Astrocyte of the hippocampus (primary cell): Measurements from ENCODE around the gene IL18BP.

Experiments
- DNase-seq: peaks from one replicate; pipeline ENCODE4 v3.0.0; 2011; ENCODE audit warnings: low read depth, low spot score

IL18BP gene

DNA sequence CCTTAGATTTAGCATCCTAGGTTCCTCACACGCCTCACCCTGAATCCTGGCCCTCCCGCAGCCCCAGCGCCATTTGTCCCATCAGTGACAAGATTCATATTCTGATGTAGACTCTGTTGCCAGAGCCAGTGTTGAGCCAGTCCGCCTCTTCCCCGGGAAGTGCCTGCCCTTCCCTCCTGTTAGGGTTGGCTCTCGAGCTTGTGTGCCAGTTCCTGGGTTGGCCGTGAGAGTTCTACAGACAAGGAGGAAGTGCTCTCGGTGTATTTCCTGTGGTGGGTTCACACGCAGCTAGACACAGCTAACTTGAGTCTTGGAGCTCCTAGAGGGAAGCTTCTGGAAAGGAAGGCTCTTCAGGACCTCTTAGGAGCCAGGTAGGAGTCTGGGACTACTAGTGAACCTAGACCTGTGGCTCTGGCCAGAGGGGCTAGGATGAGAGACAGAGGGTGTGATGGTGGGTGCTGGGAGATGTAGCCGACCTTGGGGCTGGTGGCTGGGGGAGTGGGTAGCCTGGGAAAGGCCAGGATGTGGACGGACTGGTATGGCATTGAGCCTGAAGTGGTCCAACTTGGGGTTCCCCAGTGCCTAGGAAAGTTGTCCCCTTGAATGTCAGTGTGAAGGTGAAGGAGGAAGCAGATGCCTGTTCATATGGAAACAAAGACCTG, at the start of gene IL18BP:
Gene IL18BP (plus strand): TSS at position 261 of the 662 bp plus-strand sequence. CDS start 1,076 bp downstream, outside the sequence.
- no peak for DNase-seq

GRCh38 chr11:71949034-71949433, 49.7 kb upstream of the IL18BP start:
- DNase-seq: no peak

DNA sequence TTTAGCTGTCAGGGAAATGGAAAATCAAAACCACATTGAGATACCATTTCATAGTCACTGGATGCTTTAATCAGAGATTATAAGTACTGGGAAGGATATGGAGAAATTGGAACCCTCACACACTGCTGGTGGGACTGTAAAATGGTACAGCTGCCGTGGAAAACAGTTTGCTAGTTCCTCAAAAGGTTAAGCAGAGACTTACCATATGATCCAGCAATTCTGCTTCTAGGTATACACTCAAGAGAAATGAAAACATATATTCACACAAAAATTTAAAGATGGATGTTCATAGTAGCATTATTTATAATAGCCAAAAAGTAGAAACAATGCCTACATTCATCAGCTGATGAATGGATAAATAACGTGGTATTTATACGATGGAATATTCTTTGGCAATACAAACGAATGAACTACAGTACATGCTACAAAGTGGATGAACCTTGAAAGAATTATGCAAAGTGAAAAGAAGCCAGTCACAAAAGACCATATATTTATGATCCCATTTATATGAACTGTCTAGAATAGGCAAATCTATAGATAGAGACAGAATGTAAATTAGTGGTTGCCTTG, 46.9 kb upstream of the IL18BP start:
- DNase-seq: no peak

- no peak for DNase-seq
These were observed 42.7 kb upstream of the IL18BP start for GRCh38 chr11:71955898-71956456.

DNA sequence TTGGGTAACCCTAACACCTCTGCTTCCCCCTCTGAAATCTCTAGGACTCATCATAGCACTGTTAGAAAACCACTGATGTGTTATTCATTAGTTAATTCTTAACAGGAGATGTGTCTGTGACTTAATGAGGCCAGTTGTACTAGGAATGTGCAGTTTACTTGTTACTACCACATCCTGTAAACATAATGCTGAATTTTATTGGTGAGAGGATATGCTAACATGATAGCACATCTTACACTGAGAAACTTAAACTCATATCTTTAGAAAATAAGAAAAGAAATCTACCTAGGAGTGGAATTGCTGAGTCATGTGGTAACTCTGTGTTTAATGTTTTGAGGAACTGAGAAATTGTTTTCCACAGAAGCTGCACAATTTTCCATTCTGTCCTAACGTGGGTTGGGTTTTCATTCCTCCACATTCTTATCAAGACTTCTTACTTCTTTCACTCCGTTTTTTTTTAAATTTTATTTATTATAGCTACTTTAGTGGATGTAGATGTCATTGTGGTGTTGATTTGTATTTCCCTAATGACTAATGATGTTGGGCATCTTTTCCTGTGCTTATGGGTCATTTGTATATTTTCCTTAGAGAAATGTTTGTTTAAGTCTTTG, 36.2 kb upstream of the IL18BP start:
- peak; percentile 54 for DNase-seq

GRCh38 chr11:71963468-71963867, 35.2 kb upstream of the IL18BP start:
- DNase-seq: no peak

GRCh38 chr11:71964641-71965040, 34.1 kb upstream of the IL18BP start:
- DNase-seq: peak; percentile 34

GRCh38 chr11:71971680-71972079, 27.0 kb upstream of the IL18BP start:
- DNase-seq: no peak

DNA sequence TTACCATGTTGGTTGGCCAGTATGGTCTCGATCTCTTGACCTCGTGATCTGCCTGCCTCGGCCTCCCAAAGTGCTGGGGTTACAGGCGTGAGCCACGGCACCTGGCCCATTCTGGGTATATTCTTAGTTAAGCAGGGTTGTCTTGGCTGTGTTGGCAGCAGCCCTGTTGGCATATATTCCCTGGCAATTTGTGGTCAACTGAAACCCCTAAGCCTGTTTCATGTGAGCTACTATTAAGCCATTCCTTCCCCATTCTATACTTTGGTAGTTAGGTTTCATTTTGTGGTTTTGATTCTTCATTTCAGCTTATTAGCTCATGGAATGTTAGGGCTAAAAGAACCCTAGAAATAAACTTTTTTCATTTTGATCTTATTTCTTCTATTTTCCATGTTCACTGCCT, 22.2 kb upstream of the IL18BP start:
- DNase-seq: peak; percentile 40

- no peak for DNase-seq
These were observed 21.6 kb upstream of the IL18BP start for GRCh38 chr11:71977090-71977489.

DNA sequence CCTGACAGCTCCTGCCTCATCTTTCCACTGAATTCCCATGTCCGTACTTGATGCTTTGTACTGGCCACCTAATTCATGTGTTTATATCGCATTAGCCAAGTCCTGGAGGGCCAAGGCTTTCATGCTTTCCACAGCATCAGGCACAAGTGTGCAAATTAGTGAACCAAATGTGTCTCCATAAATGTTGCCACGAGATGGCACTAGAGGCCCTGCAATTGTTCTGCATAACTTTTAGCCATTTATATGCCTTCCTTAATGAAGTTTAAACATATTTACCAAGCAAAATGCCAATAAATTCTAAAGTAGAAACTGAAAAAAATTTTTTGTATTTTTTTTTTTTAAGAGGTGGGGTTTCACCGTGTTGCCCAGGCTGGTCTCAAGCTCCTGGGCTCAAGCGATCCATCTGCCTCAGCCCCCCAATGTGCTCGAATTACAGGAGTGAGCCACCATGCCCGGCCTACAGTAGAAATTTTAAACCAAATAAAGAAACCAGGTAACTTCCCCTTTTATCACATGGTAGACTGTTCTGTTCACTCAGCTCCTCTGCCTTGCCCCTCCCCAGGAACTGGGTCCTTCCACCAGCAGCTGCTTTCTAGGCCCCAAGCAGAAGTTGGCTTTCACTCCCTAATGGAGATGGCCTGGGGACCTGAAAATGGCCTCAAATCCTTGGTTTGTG, 20.8 kb upstream of the IL18BP start:
- DNase-seq: peak; percentile 65

DNA sequence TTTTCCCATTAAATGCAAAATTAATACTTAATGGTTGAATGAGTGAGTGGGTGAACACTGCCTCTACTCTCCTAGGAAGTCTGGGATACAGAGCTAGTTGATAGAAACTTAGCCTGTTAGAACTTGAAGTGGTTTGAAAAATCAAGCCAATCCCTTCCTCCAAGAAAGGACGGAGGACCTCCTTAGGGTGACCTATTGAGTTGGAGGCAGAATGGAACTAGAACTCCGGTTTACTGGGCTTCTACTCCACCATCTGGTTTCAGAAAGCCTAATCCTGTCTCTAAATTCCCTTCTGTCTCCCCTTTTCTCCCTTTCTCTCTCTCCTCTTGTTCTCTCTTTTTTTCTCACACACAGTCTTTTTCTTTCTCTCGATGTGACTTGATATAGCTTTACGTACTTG, 19.6 kb upstream of the IL18BP start:
- DNase-seq: no peak

DNA sequence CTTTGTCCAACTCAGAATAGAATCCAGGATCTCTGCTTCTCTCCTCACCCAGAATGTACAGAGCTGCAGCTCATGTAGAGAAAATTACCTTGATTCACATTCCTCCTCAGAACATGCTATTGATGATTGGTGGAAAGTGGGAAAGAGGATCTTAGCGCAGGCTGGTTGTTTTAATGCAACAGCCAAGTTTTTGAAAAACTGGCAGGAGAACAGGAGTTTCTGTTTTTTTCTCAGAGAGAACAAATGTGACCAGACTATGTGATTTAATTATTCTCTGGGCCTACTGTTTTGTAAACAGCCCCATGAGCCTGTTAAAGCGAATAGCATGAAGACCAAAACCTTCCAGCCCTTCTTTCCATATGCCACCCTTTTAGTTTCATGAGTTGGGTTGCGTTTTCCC, 19.1 kb upstream of the IL18BP start:
- no peak for DNase-seq

- DNase-seq: no peak
These were observed 12.6 kb upstream of the IL18BP start for GRCh38 chr11:71986131-71986530.

DNA sequence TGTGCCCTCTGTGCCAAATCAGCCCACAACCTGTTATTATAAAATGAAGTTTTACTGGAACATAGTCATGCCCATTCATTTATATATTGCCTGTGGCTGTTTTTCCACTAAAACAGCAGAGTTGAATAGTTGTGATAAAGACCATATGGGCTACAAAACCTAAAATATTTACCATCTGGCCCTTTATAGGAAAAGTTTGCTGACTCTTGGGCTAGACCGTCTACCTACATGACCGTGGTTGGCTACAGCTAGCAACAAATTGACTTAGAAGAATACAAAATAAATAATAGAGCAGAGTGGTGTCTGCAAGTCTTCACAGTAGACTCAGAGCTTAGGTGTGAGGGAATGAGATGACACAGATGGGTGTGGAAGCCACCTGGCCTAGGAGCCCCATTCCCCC, 11.2 kb upstream of the IL18BP start:
- no peak for DNase-seq

DNA sequence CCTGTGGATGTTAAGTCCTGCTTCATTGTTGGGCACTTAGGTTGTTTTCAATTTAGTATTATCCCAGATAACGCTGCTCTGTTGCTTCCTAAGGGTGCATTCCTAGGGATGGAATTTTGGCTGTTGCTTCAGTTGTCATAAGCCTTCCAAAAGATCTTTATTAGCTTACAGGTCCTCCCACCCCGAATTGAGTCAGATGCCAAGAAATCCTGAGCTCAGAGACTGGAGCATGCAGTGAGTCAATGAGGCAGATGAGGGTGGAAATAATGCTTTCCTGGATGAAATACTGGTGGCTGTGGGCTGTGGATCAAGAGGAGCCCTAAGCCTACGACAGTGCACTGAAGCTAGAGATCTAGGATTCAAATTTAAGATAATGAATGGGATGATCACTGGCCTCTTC, 10.7 kb upstream of the IL18BP start:
- DNase-seq: peak; percentile 73

- DNase-seq: no peak
These were observed 8.0 kb upstream of the IL18BP start for GRCh38 chr11:71990701-71991100.

DNA sequence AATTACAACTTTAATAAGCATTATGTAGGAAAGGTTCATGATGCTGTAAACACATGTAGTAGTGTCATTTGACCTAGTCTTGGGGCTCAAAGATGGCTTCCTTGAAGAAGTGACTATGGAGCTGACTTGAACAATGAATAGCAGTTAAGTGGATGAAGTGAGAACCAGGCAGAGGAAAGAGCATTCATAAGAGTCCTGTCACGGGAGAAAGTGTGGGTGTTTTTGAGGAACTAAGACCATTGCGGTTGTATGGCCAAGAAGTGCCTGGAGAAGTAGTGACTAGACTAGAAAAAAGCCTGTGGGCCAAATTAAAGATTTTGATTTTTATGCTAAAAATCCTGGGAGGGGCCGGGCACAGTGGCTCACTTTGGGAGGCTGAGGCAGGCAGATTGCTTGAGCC, 7.2 kb upstream of the IL18BP start:
- no peak for DNase-seq

DNA sequence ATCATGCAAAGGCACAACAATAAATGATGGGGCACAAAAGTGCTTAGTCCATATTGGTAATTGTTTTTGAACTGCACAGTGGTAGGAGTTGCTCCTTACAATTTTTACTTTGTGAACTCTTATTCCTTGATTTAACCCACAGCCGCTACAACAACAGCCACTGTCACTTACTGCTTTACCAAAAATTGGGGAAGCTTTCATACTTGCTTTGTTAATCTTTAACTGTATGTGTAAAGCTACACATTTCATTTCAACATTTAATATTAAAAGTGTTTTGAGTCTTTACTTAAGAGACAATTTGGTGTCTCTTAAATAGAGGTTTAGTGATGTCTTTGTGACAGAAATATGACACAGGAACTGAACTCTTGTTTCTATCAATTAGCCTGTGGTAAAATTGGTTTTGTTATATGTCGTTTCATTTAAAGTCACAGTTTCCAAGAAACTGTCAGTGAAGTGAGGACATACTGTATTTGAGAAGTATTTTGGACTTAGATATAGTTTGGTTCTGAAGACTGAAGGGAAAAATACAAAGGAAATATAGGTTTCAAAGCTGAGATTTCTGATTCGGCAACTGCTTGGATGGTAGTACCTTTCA, 6.5 kb upstream of the IL18BP start:
- DNase-seq: no peak

DNA sequence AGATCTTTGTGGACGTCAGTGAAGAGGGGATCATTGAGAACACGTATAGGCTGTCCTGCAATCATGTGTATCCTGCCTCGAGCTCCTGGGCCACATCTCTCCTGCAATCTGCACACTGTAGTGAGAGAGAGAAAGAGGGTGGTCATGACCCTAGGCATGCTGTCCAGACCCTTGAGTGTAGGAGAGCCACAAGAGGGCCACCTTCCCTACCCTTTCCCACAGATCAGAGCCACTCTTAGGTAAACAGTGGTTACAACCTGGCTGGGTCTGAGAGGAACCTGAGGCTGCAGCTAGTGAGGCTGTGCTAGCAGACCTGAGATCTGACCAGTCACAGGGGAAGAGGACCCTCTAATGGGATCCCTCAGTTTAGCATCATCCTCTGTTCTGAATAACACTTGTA, 3.9 kb upstream of the IL18BP start:
- DNase-seq: no peak

DNA sequence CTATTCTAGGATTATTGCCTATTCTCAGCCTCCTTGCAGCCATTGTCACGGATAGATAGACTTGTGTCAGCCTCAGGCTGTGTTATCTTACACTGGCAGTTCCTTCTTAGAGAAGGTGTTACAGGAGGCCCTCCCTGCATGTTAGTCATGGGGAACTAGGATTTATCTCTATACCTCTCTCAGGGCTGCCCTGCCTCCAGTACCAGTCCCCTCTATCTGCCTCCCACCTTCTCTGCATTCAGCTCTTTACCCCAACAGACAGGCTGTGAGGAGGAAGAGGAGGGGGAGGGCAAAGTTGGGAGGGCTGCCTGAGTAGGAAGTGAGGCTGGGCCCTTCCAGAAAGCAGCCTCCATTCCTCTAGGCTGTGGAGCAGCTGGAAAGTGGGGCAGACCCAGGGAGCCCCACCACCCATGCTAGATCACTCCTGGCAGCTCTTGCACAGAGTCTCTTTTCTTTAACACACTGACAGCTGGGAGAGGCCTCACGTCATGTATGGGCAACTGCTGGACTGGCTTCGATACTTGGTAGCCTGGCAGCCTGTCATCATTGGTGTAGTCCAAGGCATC, 2.9 kb upstream of the IL18BP start:
- DNase-seq: no peak

DNA sequence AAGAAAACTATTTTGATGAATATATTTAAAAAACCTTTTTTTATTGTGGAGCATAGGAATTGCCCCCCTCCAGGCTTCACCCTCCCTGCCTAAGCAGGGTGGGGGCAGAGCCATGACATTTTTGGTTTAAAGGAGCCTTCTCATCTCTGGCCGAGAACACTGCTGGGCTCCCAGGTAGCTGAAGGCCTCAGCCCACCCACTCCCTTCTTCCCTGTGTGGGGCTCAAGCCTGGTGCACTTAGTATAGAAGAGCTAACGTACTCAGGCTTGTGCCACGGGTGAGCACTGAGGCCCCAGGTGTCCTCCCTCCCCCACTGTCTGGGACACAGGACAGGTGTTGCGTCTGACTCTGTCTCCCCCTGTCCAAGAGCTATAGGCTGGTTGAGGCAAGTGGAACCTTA, 2.2 kb upstream of the IL18BP start:
- no peak for DNase-seq
